CD14-positive monocyte (primary cell): ENCODE data around the gene MMP27. TPM values are rescaled to one million over a fixed set of nuclear protein-coding genes. Genes with fewer than 3 reads are reported as not detected.

Experiments
- DNase-seq, 3 donors: peaks; one replicate each; pipeline ENCODE4 v3.0.0-alpha.2; 2011 to 2022
- H2AFZ ChIP-seq: 2 replicates; pipeline ENCODE4 v1.6.0; 2012; ENCODE audit warnings: mild to moderate bottlenecking, low read depth, low read length, inconsistent platforms; ENCODE audit not compliant: insufficient read depth, poor library complexity, severe bottlenecking
- H3K27ac ChIP-seq, 2 donors: 1 replicate in 1 of 2; 2 replicates in 1 of 2; pipeline ENCODE4 v1.5.1; 2012 to 2013; ENCODE audit warnings: low read length in 2 of 2, control low read depth in 1 of 2, inconsistent platforms in 1 of 2, low read depth in 1 of 2, mild to moderate bottlenecking in 1 of 2
- H3K27me3 ChIP-seq, 2 donors: one replicate each; pipeline versions ENCODE4 v1.6.0 to v1.6.1; 2011 to 2013; ENCODE audit warnings: low read length in 2 of 2; ENCODE audit not compliant: control insufficient read depth in 2 of 2, insufficient read depth in 2 of 2
- H3K36me3 ChIP-seq, 2 donors: replicated peaks in 1 of 2; 1 replicate in 1 of 2; 2 replicates in 1 of 2; pipeline versions ENCODE4 v1.5.1 to v1.6.1; 2012 to 2013; ENCODE audit warnings: low read length in 2 of 2, control low read depth in 1 of 2, inconsistent platforms in 1 of 2, mild to moderate bottlenecking in 1 of 2; ENCODE audit not compliant: insufficient read depth in 2 of 2, control insufficient read depth in 1 of 2
- H3K4me1 ChIP-seq, 2 donors: 1 replicate in 1 of 2; 2 replicates in 1 of 2; pipeline versions ENCODE4 v1.5.1 to v1.6.1; 2012 to 2013; ENCODE audit warnings: low read length in 2 of 2, control low read depth in 1 of 2, inconsistent platforms in 1 of 2, mild to moderate bottlenecking in 1 of 2, moderate library complexity in 1 of 2; ENCODE audit not compliant: insufficient read depth in 2 of 2, control insufficient read depth in 1 of 2
- H3K4me2 ChIP-seq: replicated peaks from 2 replicates; pipeline ENCODE3; 2012; ENCODE audit warnings: low read length, moderate library complexity, mild to moderate bottlenecking; ENCODE audit not compliant: poor library complexity, severe bottlenecking; ENCODE audit errors: extremely low read depth
- H3K4me3 ChIP-seq, 3 experiments: fragments of 200-600 bp in 1 of 3; sonication (generic) in 1 of 3; replicated peaks in 1 of 3; 1 replicate in 2 of 3; 2 replicates in 1 of 3; pipeline ENCODE4 v1.5.1; 2011 to 2013; ENCODE audit warnings: low read length in 3 of 3, mild to moderate bottlenecking in 3 of 3, control low read depth in 2 of 3, low read depth in 2 of 3, inconsistent platforms in 1 of 3, moderate library complexity in 1 of 3
- H3K79me2 ChIP-seq: 2 replicates; pipeline ENCODE4 v1.6.0; 2012; ENCODE audit warnings: mild to moderate bottlenecking, control low read depth, inconsistent platforms, low read length, moderate library complexity; ENCODE audit not compliant: insufficient read depth
- H3K9ac ChIP-seq: 2 replicates; pipeline ENCODE4 v1.6.0; 2017; ENCODE audit warnings: low read length, mild to moderate bottlenecking; ENCODE audit not compliant: insufficient read depth, poor library complexity, severe bottlenecking
- H3K9me3 ChIP-seq, 2 donors: replicated peaks in 1 of 2; 1 replicate in 1 of 2; 2 replicates in 1 of 2; pipeline versions ENCODE4 v1.5.1 to v1.6.1; 2012 to 2013; ENCODE audit warnings: low read length in 2 of 2, control low read depth in 1 of 2; ENCODE audit not compliant: control insufficient read depth in 1 of 2, insufficient read depth in 1 of 2
- H4K20me1 ChIP-seq: 2 replicates; pipeline ENCODE4 v1.6.0; 2012; ENCODE audit warnings: mild to moderate bottlenecking, low read length, control low read depth, moderate library complexity; ENCODE audit not compliant: insufficient read depth
- H3K27ac Mint-ChIP-seq, 7 donors: one replicate each; pipeline ENCODE4 v1.8.0; 2020; ENCODE audit warnings: mild to moderate bottlenecking in 7 of 7, mixed read lengths in 7 of 7, moderate library complexity in 6 of 7, inconsistent platforms in 2 of 7
- H3K27me3 Mint-ChIP-seq, 3 donors: one replicate each; pipeline ENCODE4 v1.8.0; 2021 to 2022; ENCODE audit warnings: low read depth in 3 of 3, mild to moderate bottlenecking in 3 of 3, mixed read lengths in 3 of 3, moderate library complexity in 3 of 3, inconsistent platforms in 1 of 3
- H3K36me3 Mint-ChIP-seq, 2 donors: one replicate each; pipeline ENCODE4 v1.8.0; 2020; ENCODE audit warnings: mixed read lengths in 2 of 2, inconsistent platforms in 1 of 2, mild to moderate bottlenecking in 1 of 2
- H3K4me1 Mint-ChIP-seq: one replicate; pipeline ENCODE4 v1.8.0; 2020; ENCODE audit warnings: mild to moderate bottlenecking, mixed read lengths
- H3K4me3 Mint-ChIP-seq, 2 donors: one replicate each; pipeline ENCODE4 v1.8.0; 2020; ENCODE audit warnings: mild to moderate bottlenecking in 2 of 2, mixed read lengths in 2 of 2, moderate library complexity in 1 of 2
- H3K9me3 Mint-ChIP-seq, 7 donors: one replicate each; pipeline ENCODE4 v1.8.0; 2020 to 2022; ENCODE audit warnings: mixed read lengths in 7 of 7, mild to moderate bottlenecking in 6 of 7, moderate library complexity in 6 of 7, inconsistent platforms in 2 of 7
- CTCF ChIP-seq: fragments of 200-600 bp; IDR thresholded peaks from one replicate; pipeline ENCODE4 v1.8.0; 2022; ENCODE audit warnings: antibody characterized with exemption, mild to moderate bottlenecking
- WGBS: methylation state at CpG from one replicate; pipeline ENCODE4 v1.1.5; 2013; ENCODE audit warnings: missing lambda C conversion rate; ENCODE audit not compliant: insufficient coverage; 5-methylcytosine and 5-hydroxymethylcytosine counted together
- intact Hi-C, 2 donors: fragments of 100-400 bp; cut with micrococcal nuclease; formaldehyde crosslinking; loops; one replicate each; pipeline versions ENCODE4 v1.15.0 to v1.15.1; 2023
- polyA plus RNA-seq, 3 donors: library from polyadenylated mRNA; depleted of rRNA in 1 of 3; unstranded in 2 of 3; stranded (reverse) in 1 of 3; fragments of 300-500 nt in 2 of 3; fragments of >200 nt in 1 of 3; fragmentation: Illumina TruSeq in 2 of 3; gene quantifications; 1 replicate in 2 of 3; 2 replicates in 1 of 3; pipeline ENCODE4 v1.2.3, GENCODE V29; 2012 to 2021

The MMP27 gene
- polyA plus RNA-seq, 3 donors, result not detected

GRCh38 chr11:102716527-102716926 is 11.0 kb upstream of the MMP27 start:
- Mint-ChIP-seq H3K27me3 (peaks cover 0 to 8% (median 0%) of the 10 kb centered on the region in 3 donors), H3K4me1 (peaks cover 28% of the 10 kb centered on the region), H3K4me3 (no peak overlapping the region), H3K27ac (peak overlapping the region in 3 of 7 donors; percentile 1 to 46 (median 20)), H3K36me3 (peaks cover 0 to 2% of the 10 kb centered on the region in 2 donors), H3K9me3 (peaks cover 0 to under 1% (median 0%) of the 10 kb centered on the region in 7 donors)
- no CpG with 5 or more reads among the region's 1 CpG for WGBS
- H3K4me2 ChIP-seq, result peak overlapping the region; percentile 32
- no peaks in the 10 kb centered on the region for H3K79me2 ChIP-seq
- H3K27ac ChIP-seq, result no peak overlapping the region
- H2AFZ ChIP-seq, result no peak overlapping the region
- intact Hi-C loops, result no loop called here
- peaks cover 25 to 33% of the 10 kb centered on the region in 2 donors for H3K4me1 ChIP-seq
- no peaks in the 10 kb centered on the region for H4K20me1 ChIP-seq
- H3K27me3 ChIP-seq, result no peaks in the 10 kb centered on the region
- H3K9ac ChIP-seq, result no peak overlapping the region
- peak overlapping the region in 1 of 3 experiments; percentile 26 for H3K4me3 ChIP-seq
- no peak for TF ChIP-seq CTCF
- peak in 1 of 3 donors; percentile 25 for DNase-seq
- no peaks in the 10 kb centered on the region for H3K9me3 ChIP-seq
- H3K36me3 ChIP-seq, result no peaks in the 10 kb centered on the region

- no peaks in the 10 kb centered on the region for H3K36me3 Mint-ChIP-seq
- Histone ChIP-seq H3K9me3 (no peaks in the 10 kb centered on the region), H3K79me2 (no peaks in the 10 kb centered on the region), H4K20me1 (no peaks in the 10 kb centered on the region), H3K27ac (peak overlapping the region in 1 of 2 donors; percentile 10), H3K4me1 (peaks cover 39 to 48% of the 10 kb centered on the region in 2 donors), H3K27me3 (no peaks in the 10 kb centered on the region), H3K4me3 (no peak overlapping the region), H3K4me2 (no peak overlapping the region), H3K9ac (no peak overlapping the region), H2AFZ (no peak overlapping the region), H3K36me3 (no peaks in the 10 kb centered on the region)
- peak overlapping the region in 6 of 7 donors; percentile 6 to 88 (median 60) for H3K27ac Mint-ChIP-seq
- peaks cover 41% of the 10 kb centered on the region for H3K4me1 Mint-ChIP-seq
- H3K27me3 Mint-ChIP-seq, result peaks cover 0 to 3% (median 2%) of the 10 kb centered on the region in 3 donors
- intact Hi-C loops, result no loop called here
- DNase-seq, result peak; percentile 45 to 84 (median 64)
- no peak overlapping the region for H3K4me3 Mint-ChIP-seq
- no peaks in the 10 kb centered on the region for H3K9me3 Mint-ChIP-seq
- TF ChIP-seq CTCF, result no peak
- 0% methylated on average over 2 of the region's 3 CpGs for WGBS
Measured at GRCh38 chr11:102712137-102712536, 6.6 kb upstream of the MMP27 start.
